Activated CD4-positive, alpha-beta T cell treated with anti-CD3 and anti-CD28 coated beads, Interleukin-2, amount 10 ng/mL, durations not matched to agents 24 days and 14 days (primary cell): ENCODE data around the gene C21orf91. TPM values are rescaled to one million over a fixed set of nuclear protein-coding genes. Genes with fewer than 3 reads are reported as not detected.

Experiments
- DNase-seq: peaks from one replicate; pipeline ENCODE4 v3.0.0; 2022
- H3K27ac Mint-ChIP-seq: one replicate; pipeline ENCODE4 v1.8.0; 2022; ENCODE audit warnings: mild to moderate bottlenecking, mixed read lengths
- H3K27me3 Mint-ChIP-seq: one replicate; pipeline ENCODE4 v1.8.0; 2022; ENCODE audit warnings: mixed read lengths
- H3K36me3 Mint-ChIP-seq: one replicate; pipeline ENCODE4 v1.8.0; 2022; ENCODE audit warnings: low read depth, mild to moderate bottlenecking, mixed read lengths
- H3K4me1 Mint-ChIP-seq: one replicate; pipeline ENCODE4 v1.8.0; 2021; ENCODE audit warnings: mixed read lengths
- H3K4me3 Mint-ChIP-seq: one replicate; pipeline ENCODE4 v1.8.0; 2022; ENCODE audit warnings: mild to moderate bottlenecking, moderate library complexity, mixed read lengths
- H3K9me3 Mint-ChIP-seq: one replicate; pipeline ENCODE4 v1.8.0; 2021; ENCODE audit warnings: mixed read lengths
- intact Hi-C: fragments of 100-400 bp; cut with micrococcal nuclease; formaldehyde crosslinking; loops from one replicate; pipeline ENCODE4 v1.15.1; 2023
- total RNA-seq: library from RNA; stranded (reverse); gene quantifications from 2 replicates; pipeline ENCODE4 v1.2.3, GENCODE V29; 2022

Gene C21orf91
- total RNA-seq, 1 donor from 2014 or later, result 37.0 TPM

- Mint-ChIP-seq H3K27me3 (no peaks in the 10 kb centered on the region), H3K27ac (peak overlapping the region; percentile 100), H3K9me3 (peaks cover 9% of the 10 kb centered on the region), H3K4me1 (peaks cover 31% of the 10 kb centered on the region), H3K36me3 (peaks cover 31% of the 10 kb centered on the region), H3K4me3 (peak overlapping the region; percentile 85)
- DNase-seq, result no peak
- intact Hi-C loops, result loop anchor here (1.0 to 5.0 kb wide), 6 partner anchors 24 to 208 kb away; partner anchors contain the start of gene BTG3
Measured at GRCh38 chr21:17819877-17820229, 697 bp upstream of the C21orf91 start.

DNA sequence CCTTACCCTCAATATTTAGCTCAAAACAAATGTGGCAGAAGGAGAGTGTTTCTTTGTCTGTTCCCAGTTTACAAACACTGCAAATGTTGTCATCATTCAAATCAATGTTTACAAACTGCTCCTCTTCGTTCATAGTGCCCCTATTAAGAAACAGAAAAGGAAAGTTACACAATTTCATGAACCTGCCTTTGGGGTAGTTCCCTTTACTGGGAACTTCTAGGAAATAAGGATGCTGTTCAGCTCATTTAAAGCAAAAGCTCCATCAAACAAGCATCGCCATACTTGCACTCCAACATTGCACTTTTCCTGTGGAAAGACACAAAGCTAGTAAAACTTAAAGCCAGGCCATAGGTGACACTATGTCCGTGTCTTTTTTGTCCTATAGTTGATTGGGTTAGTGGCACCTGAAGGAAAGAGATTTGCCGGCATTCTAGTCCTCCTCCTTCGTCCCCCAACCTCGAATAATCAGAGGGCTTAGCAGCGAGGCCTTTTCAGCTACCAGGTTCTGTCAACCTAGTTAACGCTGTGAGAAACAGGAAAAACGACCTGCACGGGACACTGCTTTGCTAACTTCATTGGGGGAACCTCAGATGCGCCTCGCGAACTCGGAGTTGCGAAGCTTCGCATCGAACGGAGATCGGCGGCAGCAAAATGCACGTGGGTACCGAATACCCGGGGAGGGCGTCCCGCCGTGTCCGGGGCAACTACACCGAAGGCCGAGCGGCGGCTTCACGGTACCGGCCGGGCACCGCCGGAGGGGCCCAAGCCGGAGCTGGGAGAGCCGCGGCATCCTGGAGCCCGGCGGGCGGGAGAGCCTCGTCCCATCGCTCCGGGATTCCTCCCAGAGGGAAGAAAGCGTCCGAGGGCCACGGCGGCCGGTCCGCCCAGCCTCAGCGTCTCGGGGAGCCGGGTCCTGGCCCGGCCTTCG lies 706 bp downstream of the C21orf91 start:
- Mint-ChIP-seq H3K4me3 (peak overlapping the region; percentile 85), H3K9me3 (peaks cover 3% of the 10 kb centered on the region), H3K4me1 (peaks cover 41% of the 10 kb centered on the region), H3K27ac (peak overlapping the region; percentile 93), H3K27me3 (no peaks in the 10 kb centered on the region), H3K36me3 (peaks cover 39% of the 10 kb centered on the region)
- intact Hi-C loops, result loop anchor here (1.0 to 5.0 kb wide), 5 partner anchors 22 to 206 kb away; partner anchors contain the start of gene BTG3
- DNase-seq, result peak; percentile 85

DNA sequence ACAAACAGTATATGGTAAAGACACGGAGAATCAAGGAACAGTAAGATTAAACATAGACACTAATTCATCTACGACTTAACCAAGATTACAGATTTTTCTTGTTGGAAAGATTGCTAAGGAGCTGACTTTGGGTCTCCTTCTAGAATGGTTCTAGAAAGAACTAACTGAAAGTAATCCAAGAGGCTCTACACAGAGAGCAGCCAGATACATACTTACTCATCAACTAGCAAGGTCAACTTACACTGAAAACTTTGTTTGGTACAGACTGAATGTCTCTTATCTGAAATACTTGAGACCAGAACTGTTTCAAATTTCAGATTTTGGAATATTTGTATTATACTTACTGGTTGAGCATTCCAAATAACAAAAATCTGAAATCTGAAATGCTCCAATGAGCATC lies 5.8 kb downstream of the C21orf91 start:
- intact Hi-C loops, result no loop called here
- peaks cover 41% of the 10 kb centered on the region for H3K4me1 Mint-ChIP-seq
- H3K4me3 Mint-ChIP-seq, result no peak overlapping the region
- DNase-seq, result no peak
- H3K27ac Mint-ChIP-seq, result peak overlapping the region; percentile 59
- peaks cover 5% of the 10 kb centered on the region for H3K9me3 Mint-ChIP-seq
- H3K27me3 Mint-ChIP-seq, result no peaks in the 10 kb centered on the region
- peaks cover 81% of the 10 kb centered on the region for H3K36me3 Mint-ChIP-seq

DNA sequence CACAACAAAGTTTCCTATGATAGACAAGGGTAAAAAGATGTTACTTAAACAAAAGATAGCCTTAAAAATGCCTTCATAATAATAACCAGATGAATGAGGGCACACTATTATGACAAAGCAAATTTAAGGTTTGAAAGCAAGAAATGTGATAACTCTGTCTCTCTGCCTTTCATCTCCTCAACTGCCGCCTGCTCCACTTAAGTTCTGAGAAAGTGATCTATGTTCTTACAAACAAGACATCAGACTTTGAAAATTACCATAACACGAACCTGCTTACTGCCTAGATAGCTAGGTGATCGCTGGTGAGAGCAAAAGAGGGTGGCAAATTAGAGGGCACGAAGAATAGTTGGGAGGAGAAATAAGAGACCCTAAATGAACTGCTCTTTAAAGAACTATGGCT lies 13.2 kb downstream of the C21orf91 start:
- H3K27ac Mint-ChIP-seq, result no peak overlapping the region
- peaks cover 87% of the 10 kb centered on the region for H3K36me3 Mint-ChIP-seq
- intact Hi-C loops, result no loop called here
- H3K4me3 Mint-ChIP-seq, result no peak overlapping the region
- peaks cover 36% of the 10 kb centered on the region for H3K4me1 Mint-ChIP-seq
- H3K9me3 Mint-ChIP-seq, result peaks cover 14% of the 10 kb centered on the region
- DNase-seq, result no peak
- H3K27me3 Mint-ChIP-seq, result no peaks in the 10 kb centered on the region

- no peak overlapping the region for H3K4me3 Mint-ChIP-seq
- H3K27ac Mint-ChIP-seq, result no peak overlapping the region
- H3K4me1 Mint-ChIP-seq, result peaks cover 36% of the 10 kb centered on the region
- H3K36me3 Mint-ChIP-seq, result peaks cover 73% of the 10 kb centered on the region
- intact Hi-C loops, result no loop called here
- no peak for DNase-seq
- H3K27me3 Mint-ChIP-seq, result no peaks in the 10 kb centered on the region
- peaks cover 9% of the 10 kb centered on the region for H3K9me3 Mint-ChIP-seq
Measured at GRCh38 chr21:17803536-17803935, 15.6 kb downstream of the C21orf91 start.

DNA sequence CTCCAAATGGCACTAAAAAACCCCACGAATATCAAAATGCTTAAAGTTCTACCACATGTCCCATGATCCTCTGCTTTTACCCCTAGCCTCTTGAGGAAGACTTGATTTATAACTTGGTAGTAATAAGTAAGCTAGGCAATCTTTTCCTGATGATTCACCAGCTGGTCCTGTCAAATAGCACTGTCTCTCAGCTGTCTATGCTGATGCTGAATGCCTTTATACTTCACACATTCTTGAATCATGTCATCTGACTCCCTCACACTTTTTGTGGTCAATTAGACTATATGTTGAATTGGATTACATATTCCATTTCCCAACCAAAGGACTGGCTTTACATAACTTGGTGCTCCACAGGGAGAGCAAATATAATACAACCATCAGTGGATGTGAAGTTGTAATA lies 16.6 kb downstream of the C21orf91 start:
- H3K27ac Mint-ChIP-seq, result no peak overlapping the region
- intact Hi-C loops, result no loop called here
- H3K4me1 Mint-ChIP-seq, result peaks cover 36% of the 10 kb centered on the region
- H3K9me3 Mint-ChIP-seq, result peaks cover 6% of the 10 kb centered on the region
- H3K27me3 Mint-ChIP-seq, result no peaks in the 10 kb centered on the region
- peaks cover 64% of the 10 kb centered on the region for H3K36me3 Mint-ChIP-seq
- no peak overlapping the region for H3K4me3 Mint-ChIP-seq
- DNase-seq, result peak; percentile 34

DNA sequence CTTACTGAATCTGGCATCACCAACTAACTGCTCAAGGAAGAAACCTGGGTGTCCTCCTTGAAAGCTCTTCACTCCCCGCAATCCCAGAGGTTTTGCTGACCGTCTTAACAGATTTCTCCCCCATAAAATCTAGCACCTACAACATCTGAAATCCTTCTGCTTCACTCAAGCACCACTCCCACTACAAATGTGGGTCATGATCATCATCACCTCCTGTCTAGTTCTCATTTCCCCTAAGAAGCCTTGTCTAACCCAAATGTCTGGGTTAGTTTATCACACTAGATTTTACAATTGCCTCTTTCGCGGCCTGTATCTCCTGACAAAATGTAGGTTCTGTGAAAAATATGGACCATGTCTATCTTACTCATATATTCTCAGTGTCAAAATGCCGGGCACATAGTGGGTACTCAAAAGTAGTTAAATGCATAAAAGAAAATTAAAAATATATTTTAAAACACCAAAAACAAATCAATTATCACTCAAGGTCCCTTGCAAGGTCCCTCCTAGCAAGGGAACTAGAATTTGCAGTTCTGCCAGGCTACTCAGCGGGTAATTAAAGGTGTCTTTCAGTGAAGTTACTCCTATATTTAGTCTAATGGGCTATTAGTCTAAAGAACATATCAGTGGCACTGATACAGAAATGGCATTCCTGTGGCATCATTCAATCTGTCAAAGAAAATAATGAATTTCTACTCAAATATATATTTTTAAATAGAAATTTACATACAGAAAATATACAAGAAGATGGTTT lies 19.6 kb downstream of the C21orf91 start:
- H3K4me3 Mint-ChIP-seq, result no peak overlapping the region
- no peaks in the 10 kb centered on the region for H3K27me3 Mint-ChIP-seq
- H3K9me3 Mint-ChIP-seq, result no peaks in the 10 kb centered on the region
- peaks cover 55% of the 10 kb centered on the region for H3K36me3 Mint-ChIP-seq
- intact Hi-C loops, result no loop called here
- peaks cover 42% of the 10 kb centered on the region for H3K4me1 Mint-ChIP-seq
- no peak overlapping the region for H3K27ac Mint-ChIP-seq
- peak; percentile 51 for DNase-seq

GRCh38 chr21:17798796-17799195 lies 20.4 kb downstream of the C21orf91 start:
- intact Hi-C loops, result no loop called here
- Mint-ChIP-seq H3K9me3 (no peaks in the 10 kb centered on the region), H3K27ac (no peak overlapping the region), H3K4me3 (no peak overlapping the region), H3K36me3 (peaks cover 50% of the 10 kb centered on the region), H3K27me3 (no peaks in the 10 kb centered on the region), H3K4me1 (peaks cover 39% of the 10 kb centered on the region)
- DNase-seq, result peak; percentile 34

- H3K9me3 Mint-ChIP-seq, result no peaks in the 10 kb centered on the region
- no peak overlapping the region for H3K27ac Mint-ChIP-seq
- H3K4me1 Mint-ChIP-seq, result peaks cover 43% of the 10 kb centered on the region
- intact Hi-C loops, result no loop called here
- peaks cover 52% of the 10 kb centered on the region for H3K36me3 Mint-ChIP-seq
- H3K27me3 Mint-ChIP-seq, result no peaks in the 10 kb centered on the region
- no peak overlapping the region for H3K4me3 Mint-ChIP-seq
- no peak for DNase-seq
Measured at GRCh38 chr21:17797967-17798366, 21.2 kb downstream of the C21orf91 start.

DNA sequence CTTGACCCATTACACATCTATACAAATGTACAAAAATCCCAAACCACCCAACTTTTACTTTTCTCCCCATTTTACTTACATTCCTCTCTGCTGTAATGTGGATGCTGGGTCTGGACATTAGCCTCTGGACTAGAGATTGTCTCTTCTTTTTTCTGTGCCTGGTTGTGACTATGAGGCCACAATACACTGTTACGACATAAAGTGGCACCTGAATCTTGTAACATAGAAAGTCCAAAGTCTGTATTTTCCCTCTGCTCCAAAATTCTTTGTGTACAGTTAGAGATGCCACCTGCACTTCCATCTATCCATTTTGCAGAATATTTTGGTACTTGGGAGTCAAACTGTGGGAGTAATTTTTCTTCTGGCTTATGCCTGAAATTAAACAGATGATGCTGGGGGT lies 22.7 kb downstream of the C21orf91 start:
- no peaks in the 10 kb centered on the region for H3K27me3 Mint-ChIP-seq
- H3K4me1 Mint-ChIP-seq, result peaks cover 40% of the 10 kb centered on the region
- peak overlapping the region; percentile 80 for H3K27ac Mint-ChIP-seq
- no peaks in the 10 kb centered on the region for H3K9me3 Mint-ChIP-seq
- H3K4me3 Mint-ChIP-seq, result peak overlapping the region; percentile 34
- H3K36me3 Mint-ChIP-seq, result peaks cover 47% of the 10 kb centered on the region
- intact Hi-C loops, result loop anchor here (1.0 kb wide), 2 partner anchors 19 to 23 kb away; partner anchors contain the start of gene C21orf91
- DNase-seq, result peak; percentile 48

DNA sequence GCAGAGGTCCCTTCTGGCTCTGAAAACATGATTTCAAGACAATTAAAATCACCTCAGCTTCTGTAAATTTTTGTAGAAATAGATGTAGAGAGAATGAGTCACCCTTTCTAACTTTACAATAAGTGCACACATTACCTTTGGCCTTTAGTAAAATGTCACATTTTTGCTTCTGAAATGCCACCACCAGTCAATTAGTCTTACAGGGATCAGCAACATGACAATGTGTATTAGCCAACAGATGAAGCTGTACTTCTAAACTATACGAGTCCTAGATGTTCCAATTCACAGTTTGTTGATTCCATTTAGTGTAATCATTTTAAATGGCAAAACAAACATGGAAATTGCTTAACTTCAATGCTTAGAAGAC lies 23.1 kb downstream of the C21orf91 start:
- peaks cover 47% of the 10 kb centered on the region for H3K36me3 Mint-ChIP-seq
- peaks cover 45% of the 10 kb centered on the region for H3K4me1 Mint-ChIP-seq
- intact Hi-C loops, result loop anchor here (1.0 kb wide), 2 partner anchors 19 to 23 kb away; partner anchors contain the start of gene C21orf91
- DNase-seq, result peak; percentile 37
- H3K9me3 Mint-ChIP-seq, result no peaks in the 10 kb centered on the region
- H3K27me3 Mint-ChIP-seq, result no peaks in the 10 kb centered on the region
- H3K27ac Mint-ChIP-seq, result peak overlapping the region; percentile 80
- peak overlapping the region; percentile 34 for H3K4me3 Mint-ChIP-seq

DNA sequence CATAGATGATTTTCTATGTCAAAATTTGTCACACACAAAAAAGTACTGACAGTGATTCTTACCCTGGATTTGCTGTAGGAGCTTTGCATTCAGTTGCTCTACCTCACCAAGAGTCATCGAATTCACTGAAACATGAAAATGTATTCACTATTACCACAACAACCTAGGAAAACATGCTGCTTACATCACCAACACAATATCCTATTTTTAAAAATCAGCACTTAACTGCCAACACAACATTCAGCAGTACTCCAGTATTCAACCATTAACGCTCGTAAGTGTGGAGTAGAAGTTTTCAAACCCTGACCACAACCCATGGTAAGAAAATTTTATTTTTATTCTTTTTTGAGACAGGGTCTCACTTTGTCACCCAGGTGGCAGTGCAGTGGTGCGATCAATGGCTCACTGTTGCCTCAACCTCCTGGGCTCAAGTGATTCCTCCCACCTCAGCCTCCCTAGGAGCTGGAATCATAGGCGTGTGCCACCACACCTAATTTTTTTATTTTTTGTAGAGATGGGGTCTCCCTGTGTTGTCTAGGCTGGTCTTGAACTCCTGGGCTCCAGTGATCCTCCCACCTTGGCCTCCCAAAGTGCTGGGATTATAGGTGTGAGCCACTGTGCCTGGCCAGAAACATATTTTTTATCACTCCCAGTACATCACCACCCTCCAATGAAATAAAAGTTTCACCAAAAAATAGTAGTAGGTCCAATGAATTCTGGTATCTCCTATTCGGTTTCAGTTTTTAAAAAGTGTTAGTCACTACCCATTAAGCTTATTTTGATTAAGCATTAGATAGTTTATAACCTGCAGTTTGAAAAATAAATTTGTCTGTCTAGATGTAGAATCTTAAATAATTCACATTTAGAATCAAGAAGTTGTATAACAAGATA lies 23.8 kb downstream of the C21orf91 start:
- no peaks in the 10 kb centered on the region for H3K27me3 Mint-ChIP-seq
- peaks cover 47% of the 10 kb centered on the region for H3K4me1 Mint-ChIP-seq
- no peaks in the 10 kb centered on the region for H3K9me3 Mint-ChIP-seq
- intact Hi-C loops, result loop anchor here (1.0 kb wide), 2 partner anchors 18 to 24 kb away; partner anchors contain the start of gene C21orf91
- H3K36me3 Mint-ChIP-seq, result peaks cover 45% of the 10 kb centered on the region
- H3K27ac Mint-ChIP-seq, result peak overlapping the region; percentile 80
- H3K4me3 Mint-ChIP-seq, result peak overlapping the region; percentile 58
- peak; percentile 58 for DNase-seq

DNA sequence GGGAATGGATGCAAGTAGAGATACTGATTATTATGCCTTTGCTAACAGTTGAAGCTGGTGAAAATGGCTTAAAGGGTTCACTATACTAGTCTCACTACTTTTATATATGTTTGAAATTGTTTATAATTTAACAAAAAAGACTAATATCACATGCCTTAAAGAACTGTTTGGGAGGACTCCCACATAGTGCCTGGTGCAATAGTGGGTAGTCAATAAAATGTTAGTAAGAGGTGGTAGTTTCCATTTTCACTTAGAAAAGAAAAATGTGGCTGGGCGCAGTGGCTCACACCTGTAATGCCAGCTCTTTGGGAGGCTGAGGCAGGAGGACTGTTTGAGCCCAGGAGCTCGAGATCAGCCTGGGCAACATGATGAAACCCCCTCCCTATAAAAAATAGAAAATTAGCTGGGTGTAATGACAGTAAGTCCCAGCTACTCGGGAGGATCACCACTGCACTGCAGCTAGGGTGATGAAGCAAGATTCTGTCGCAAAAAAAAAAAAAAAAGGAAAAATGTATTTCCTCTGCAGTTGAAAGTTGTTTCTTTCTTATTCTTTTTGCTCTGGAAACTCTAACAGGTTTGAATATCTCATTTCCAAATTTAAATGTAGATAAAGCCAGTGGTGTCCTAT lies 24.5 kb downstream of the C21orf91 start:
- Mint-ChIP-seq H3K27ac (peak overlapping the region; percentile 80), H3K27me3 (no peaks in the 10 kb centered on the region), H3K4me1 (peaks cover 50% of the 10 kb centered on the region), H3K9me3 (no peaks in the 10 kb centered on the region), H3K4me3 (peak overlapping the region; percentile 79), H3K36me3 (peaks cover 45% of the 10 kb centered on the region)
- DNase-seq, result peak; percentile 63
- intact Hi-C loops, result no loop called here
